HepG2 (cell line): ENCODE results near the gene TNFAIP8L2. TPM values are rescaled to one million over a fixed set of nuclear protein-coding genes. Genes with fewer than 3 reads are reported as not detected.

Source experiments
- NFIC ChIP-seq: IDR thresholded peaks from 2 replicates; pipeline ENCODE4 v1.6.1; 2012; ENCODE audit warnings: mild to moderate bottlenecking, low read length, inconsistent platforms
- NONO ChIP-seq, 2 experiments: fragments of 450-650 bp in 1 of 2; sonication (generic) in 1 of 2; formaldehyde crosslinking in 1 of 2; IDR thresholded peaks in 1 of 2; conservative IDR thresholded peaks in 1 of 2; 2 replicates each; pipeline versions ENCODE4 v1.6.1 to v1.8.0; 2017 to 2022; ENCODE audit warnings: mild to moderate bottlenecking in 1 of 2, missing genetic modification reagents in 1 of 2, moderate library complexity in 1 of 2
- RAD51 ChIP-seq: fragments of 450-650 bp; IDR thresholded peaks from 2 replicates; pipeline ENCODE4 v1.6.1; 2016; ENCODE audit warnings: borderline replicate concordance
- SIX4 ChIP-seq: sonication (generic); formaldehyde crosslinking; IDR thresholded peaks from 2 replicates; pipeline ENCODE4 v1.4.0; 2020; ENCODE audit warnings: missing genetic modification reagents
- SKI ChIP-seq: fragments of 450-650 bp; IDR thresholded peaks from one replicate; pipeline ENCODE4 v1.6.1; 2018; ENCODE audit warnings: mild to moderate bottlenecking; ENCODE audit not compliant: partially characterized antibody
- ZNF121 ChIP-seq: sonication (generic); formaldehyde crosslinking; IDR thresholded peaks from 2 replicates; pipeline ENCODE4 v1.5.0; 2020; ENCODE audit warnings: mild to moderate bottlenecking, missing genetic modification reagents
- ZNF546 ChIP-seq: sonication (generic); formaldehyde crosslinking; conservative IDR thresholded peaks from 2 replicates; pipeline ENCODE4 v1.8.1; 2023; ENCODE audit warnings: mild to moderate bottlenecking, missing genetic modification reagents
- ZNF790 ChIP-seq: sonication (generic); formaldehyde crosslinking; IDR thresholded peaks from 2 replicates; pipeline ENCODE4 v1.8.0; 2022; ENCODE audit warnings: missing genetic modification reagents, mild to moderate bottlenecking, borderline replicate concordance
- polyA plus RNA-seq, 8 experiments: library from polyadenylated mRNA; depleted of rRNA in 3 of 8; stranded (reverse) in 7 of 8; unstranded in 1 of 8; fragments of >200 nt; fragmentation: Illumina TruSeq in 4 of 8; extraction: Trizol in 4 of 8; gene quantifications; 2 replicates each; pipeline versions ENCODE4 v1.2.1 to v1.2.3, GENCODE V29; 2011 to 2016; ENCODE audit warnings: low read depth in 4 of 8, missing spikeins in 1 of 8, mixed read lengths in 1 of 8; ENCODE audit not compliant: insufficient read depth in 1 of 8
- total RNA-seq, 5 experiments: library from RNA; depleted of rRNA; stranded (reverse); fragments of >200 nt; fragmentation: Illumina TruSeq; extraction: Trizol; gene quantifications; 2 replicates each; pipeline ENCODE4 v1.2.3, GENCODE V29; 2016; ENCODE audit warnings: low read depth in 1 of 5
- TF ChIP-seq, protein P1 (sequence below): sonication (generic); formaldehyde crosslinking; IDR thresholded peaks from 2 replicates; pipeline ENCODE4 v1.5.0; 2020; ENCODE audit warnings: mild to moderate bottlenecking, missing genetic modification reagents, moderate library complexity
- TF ChIP-seq, protein P2 (sequence below): sonication (generic); formaldehyde crosslinking; IDR thresholded peaks from 2 replicates; pipeline ENCODE4 v1.9.0; 2021; ENCODE audit warnings: missing genetic modification reagents, borderline replicate concordance
- TF ChIP-seq, protein P3 (sequence below): sonication (generic); formaldehyde crosslinking; conservative IDR thresholded peaks from 2 replicates; pipeline ENCODE4 v1.4.0; 2020; ENCODE audit warnings: mild to moderate bottlenecking, missing genetic modification reagents, moderate library complexity
- TF ChIP-seq, protein P4 (sequence below): sonication (generic); formaldehyde crosslinking; IDR thresholded peaks from 2 replicates; pipeline ENCODE4 v1.9.0; 2022; ENCODE audit warnings: missing genetic modification reagents, mild to moderate bottlenecking, borderline replicate concordance
- TF ChIP-seq, protein P5 (sequence below): sonication (generic); formaldehyde crosslinking; IDR thresholded peaks from 2 replicates; pipeline ENCODE4 v1.4.0; 2020; ENCODE audit warnings: mild to moderate bottlenecking, missing genetic modification reagents
- TF ChIP-seq, protein P6 (sequence below): sonication (generic); formaldehyde crosslinking; IDR thresholded peaks from 2 replicates; pipeline ENCODE4 v1.4.0; 2020; ENCODE audit warnings: missing genetic modification reagents

Gene TNFAIP8L2
- total and polyA plus RNA-seq, 2 of the 13 experiments (the other 11 are each of a cell fraction or from before 2014, with no cell fraction given) = not detected

DNA sequence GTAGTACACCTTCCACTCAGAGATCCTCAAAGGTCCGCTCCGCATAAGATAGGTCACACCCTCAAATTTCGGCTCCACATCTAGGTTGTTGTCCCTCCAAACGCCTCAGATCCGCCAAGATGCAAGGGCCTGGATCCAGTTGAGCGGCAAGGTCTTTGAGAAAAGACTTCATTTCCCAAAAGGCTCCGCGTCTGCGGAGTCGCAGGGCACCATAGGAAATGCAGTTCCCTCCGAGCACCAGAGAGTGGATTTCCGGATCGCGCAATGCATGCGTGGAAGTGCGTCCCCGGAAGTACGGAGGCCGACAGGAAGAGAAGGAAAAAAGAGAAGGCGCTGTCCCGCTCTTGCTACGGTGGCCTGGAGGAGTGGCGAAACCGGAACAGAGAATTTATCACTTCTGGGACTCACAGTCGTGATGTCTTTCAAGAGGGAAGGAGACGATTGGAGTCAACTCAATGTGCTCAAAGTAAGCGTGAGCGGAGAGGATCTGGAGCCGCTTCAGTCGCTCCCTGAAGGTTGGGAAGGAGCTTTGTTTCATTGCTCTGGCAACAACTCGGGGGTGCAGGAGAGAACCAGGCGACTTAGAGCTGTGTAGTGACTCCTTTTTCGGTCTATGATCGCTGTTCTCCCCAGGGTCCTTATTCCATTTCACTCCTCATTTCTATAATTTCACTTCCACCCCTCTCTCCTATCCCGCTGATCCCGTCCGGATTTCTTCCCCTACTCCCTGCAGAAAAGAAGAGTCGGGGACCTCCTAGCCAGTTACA lies 9.5 kb downstream of the TNFAIP8L2 start, which contains the start of the genes LYSMD1 and SCNM1 (continued):
- TF ChIP-seq, protein P1, sequence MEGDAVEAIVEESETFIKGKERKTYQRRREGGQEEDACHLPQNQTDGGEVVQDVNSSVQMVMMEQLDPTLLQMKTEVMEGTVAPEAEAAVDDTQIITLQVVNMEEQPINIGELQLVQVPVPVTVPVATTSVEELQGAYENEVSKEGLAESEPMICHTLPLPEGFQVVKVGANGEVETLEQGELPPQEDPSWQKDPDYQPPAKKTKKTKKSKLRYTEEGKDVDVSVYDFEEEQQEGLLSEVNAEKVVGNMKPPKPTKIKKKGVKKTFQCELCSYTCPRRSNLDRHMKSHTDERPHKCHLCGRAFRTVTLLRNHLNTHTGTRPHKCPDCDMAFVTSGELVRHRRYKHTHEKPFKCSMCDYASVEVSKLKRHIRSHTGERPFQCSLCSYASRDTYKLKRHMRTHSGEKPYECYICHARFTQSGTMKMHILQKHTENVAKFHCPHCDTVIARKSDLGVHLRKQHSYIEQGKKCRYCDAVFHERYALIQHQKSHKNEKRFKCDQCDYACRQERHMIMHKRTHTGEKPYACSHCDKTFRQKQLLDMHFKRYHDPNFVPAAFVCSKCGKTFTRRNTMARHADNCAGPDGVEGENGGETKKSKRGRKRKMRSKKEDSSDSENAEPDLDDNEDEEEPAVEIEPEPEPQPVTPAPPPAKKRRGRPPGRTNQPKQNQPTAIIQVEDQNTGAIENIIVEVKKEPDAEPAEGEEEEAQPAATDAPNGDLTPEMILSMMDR (CRISPR knock-in tag) = no peak; the same call in 1 of the 2 replicates
- TF ChIP-seq RAD51 = no peak
- TF ChIP-seq, protein P2, sequence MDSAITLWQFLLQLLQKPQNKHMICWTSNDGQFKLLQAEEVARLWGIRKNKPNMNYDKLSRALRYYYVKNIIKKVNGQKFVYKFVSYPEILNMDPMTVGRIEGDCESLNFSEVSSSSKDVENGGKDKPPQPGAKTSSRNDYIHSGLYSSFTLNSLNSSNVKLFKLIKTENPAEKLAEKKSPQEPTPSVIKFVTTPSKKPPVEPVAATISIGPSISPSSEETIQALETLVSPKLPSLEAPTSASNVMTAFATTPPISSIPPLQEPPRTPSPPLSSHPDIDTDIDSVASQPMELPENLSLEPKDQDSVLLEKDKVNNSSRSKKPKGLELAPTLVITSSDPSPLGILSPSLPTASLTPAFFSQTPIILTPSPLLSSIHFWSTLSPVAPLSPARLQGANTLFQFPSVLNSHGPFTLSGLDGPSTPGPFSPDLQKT (CRISPR knock-in tag) = peak; percentile 98; the same call in 1 of the 2 replicates
- TF ChIP-seq ZNF121 = peak; percentile 23; the same call in 1 of the 2 replicates
- TF ChIP-seq, protein P3, sequence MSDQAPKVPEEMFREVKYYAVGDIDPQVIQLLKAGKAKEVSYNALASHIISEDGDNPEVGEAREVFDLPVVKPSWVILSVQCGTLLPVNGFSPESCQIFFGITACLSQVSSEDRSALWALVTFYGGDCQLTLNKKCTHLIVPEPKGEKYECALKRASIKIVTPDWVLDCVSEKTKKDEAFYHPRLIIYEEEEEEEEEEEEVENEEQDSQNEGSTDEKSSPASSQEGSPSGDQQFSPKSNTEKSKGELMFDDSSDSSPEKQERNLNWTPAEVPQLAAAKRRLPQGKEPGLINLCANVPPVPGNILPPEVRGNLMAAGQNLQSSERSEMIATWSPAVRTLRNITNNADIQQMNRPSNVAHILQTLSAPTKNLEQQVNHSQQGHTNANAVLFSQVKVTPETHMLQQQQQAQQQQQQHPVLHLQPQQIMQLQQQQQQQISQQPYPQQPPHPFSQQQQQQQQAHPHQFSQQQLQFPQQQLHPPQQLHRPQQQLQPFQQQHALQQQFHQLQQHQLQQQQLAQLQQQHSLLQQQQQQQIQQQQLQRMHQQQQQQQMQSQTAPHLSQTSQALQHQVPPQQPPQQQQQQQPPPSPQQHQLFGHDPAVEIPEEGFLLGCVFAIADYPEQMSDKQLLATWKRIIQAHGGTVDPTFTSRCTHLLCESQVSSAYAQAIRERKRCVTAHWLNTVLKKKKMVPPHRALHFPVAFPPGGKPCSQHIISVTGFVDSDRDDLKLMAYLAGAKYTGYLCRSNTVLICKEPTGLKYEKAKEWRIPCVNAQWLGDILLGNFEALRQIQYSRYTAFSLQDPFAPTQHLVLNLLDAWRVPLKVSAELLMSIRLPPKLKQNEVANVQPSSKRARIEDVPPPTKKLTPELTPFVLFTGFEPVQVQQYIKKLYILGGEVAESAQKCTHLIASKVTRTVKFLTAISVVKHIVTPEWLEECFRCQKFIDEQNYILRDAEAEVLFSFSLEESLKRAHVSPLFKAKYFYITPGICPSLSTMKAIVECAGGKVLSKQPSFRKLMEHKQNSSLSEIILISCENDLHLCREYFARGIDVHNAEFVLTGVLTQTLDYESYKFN = peak; percentile 55
- TF ChIP-seq NFIC = peak; percentile 51; the same call in 1 of the 2 replicates
- TF ChIP-seq ZNF790 (CRISPR knock-in tag) = no peak
- TF ChIP-seq, protein P4, sequence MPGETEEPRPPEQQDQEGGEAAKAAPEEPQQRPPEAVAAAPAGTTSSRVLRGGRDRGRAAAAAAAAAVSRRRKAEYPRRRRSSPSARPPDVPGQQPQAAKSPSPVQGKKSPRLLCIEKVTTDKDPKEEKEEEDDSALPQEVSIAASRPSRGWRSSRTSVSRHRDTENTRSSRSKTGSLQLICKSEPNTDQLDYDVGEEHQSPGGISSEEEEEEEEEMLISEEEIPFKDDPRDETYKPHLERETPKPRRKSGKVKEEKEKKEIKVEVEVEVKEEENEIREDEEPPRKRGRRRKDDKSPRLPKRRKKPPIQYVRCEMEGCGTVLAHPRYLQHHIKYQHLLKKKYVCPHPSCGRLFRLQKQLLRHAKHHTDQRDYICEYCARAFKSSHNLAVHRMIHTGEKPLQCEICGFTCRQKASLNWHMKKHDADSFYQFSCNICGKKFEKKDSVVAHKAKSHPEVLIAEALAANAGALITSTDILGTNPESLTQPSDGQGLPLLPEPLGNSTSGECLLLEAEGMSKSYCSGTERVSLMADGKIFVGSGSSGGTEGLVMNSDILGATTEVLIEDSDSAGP (CRISPR knock-in tag) = peak; percentile 84; the same call in 1 of the 2 replicates
- TF ChIP-seq SKI = no peak
- TF ChIP-seq SIX4 (CRISPR knock-in tag) = peak; percentile 62; the same call in 1 of the 2 replicates
- no peak for TF ChIP-seq ZNF546 (CRISPR knock-in tag)
- TF ChIP-seq, protein P5, sequence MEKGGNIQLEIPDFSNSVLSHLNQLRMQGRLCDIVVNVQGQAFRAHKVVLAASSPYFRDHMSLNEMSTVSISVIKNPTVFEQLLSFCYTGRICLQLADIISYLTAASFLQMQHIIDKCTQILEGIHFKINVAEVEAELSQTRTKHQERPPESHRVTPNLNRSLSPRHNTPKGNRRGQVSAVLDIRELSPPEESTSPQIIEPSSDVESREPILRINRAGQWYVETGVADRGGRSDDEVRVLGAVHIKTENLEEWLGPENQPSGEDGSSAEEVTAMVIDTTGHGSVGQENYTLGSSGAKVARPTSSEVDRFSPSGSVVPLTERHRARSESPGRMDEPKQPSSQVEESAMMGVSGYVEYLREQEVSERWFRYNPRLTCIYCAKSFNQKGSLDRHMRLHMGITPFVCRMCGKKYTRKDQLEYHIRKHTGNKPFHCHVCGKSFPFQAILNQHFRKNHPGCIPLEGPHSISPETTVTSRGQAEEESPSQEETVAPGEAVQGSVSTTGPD = no peak
- TF ChIP-seq, protein P6, sequence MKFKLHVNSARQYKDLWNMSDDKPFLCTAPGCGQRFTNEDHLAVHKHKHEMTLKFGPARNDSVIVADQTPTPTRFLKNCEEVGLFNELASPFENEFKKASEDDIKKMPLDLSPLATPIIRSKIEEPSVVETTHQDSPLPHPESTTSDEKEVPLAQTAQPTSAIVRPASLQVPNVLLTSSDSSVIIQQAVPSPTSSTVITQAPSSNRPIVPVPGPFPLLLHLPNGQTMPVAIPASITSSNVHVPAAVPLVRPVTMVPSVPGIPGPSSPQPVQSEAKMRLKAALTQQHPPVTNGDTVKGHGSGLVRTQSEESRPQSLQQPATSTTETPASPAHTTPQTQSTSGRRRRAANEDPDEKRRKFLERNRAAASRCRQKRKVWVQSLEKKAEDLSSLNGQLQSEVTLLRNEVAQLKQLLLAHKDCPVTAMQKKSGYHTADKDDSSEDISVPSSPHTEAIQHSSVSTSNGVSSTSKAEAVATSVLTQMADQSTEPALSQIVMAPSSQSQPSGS = peak; percentile 84
- no peak for TF ChIP-seq NONO (IDR thresholded peaks at IDR 0.05)
- TF ChIP-seq NONO (CRISPR knock-in tag; conservative IDR thresholded peaks at IDR 0.05) = peak; percentile 79
